PC-9 (cell line): ENCODE results near the gene SPRED3. TPM values are rescaled to one million over a fixed set of nuclear protein-coding genes. Genes with fewer than 3 reads are reported as not detected.

Experiments used
- BruUV-seq: library from RNA; stranded (reverse); fragments of 400-500 nt; replicated peaks from 2 replicates; lab custom pipeline; 2021; lab: Mats Ljungman, UMichigan
- CTCF ChIA-PET: fragments of 300-600 bp; sonication (Branson Sonifier 250); formaldehyde crosslinking; loops from one replicate; lab custom pipeline; 2022; ENCODE audit warnings: antibody characterized with exemption; lab: Charles Lee
- POLR2A ChIA-PET: fragments of 300-600 bp; sonication (Branson Sonifier 250); formaldehyde crosslinking; loops from one replicate; lab custom pipeline; 2022; ENCODE audit warnings: antibody characterized with exemption; ENCODE audit not compliant: unreplicated experiment; lab: Charles Lee
- DNase-seq, 2 experiments: peaks; one replicate each; pipeline versions ENCODE4 v3.0.0 to v3.0.0-alpha.2; 2015 to 2022; ENCODE audit warnings: mixed read lengths in 1 of 2
- H2AFZ ChIP-seq: fragments of 200-600 bp; sonication (generic); 2 replicates; pipeline ENCODE4 v1.8.1; 2017; ENCODE audit warnings: antibody characterized with exemption
- H3F3A ChIP-seq: fragments of 200-600 bp; sonication (generic); 2 replicates; pipeline ENCODE4 v1.8.1; 2017; ENCODE audit warnings: antibody characterized with exemption, mild to moderate bottlenecking, low read depth; ENCODE audit not compliant: insufficient read depth
- H3K27ac ChIP-seq: fragments of 200-600 bp; sonication (generic); 2 replicates; pipeline ENCODE4 v1.6.1; 2016; ENCODE audit warnings: mixed run types
- H3K27me3 ChIP-seq: fragments of 200-600 bp; sonication (generic); 2 replicates; pipeline ENCODE4 v1.6.1; 2016; ENCODE audit warnings: low read depth, mixed run types; ENCODE audit not compliant: insufficient read depth
- H3K36me3 ChIP-seq: fragments of 200-600 bp; sonication (generic); 2 replicates; pipeline ENCODE4 v1.6.1; 2016; ENCODE audit warnings: low read depth, mixed run types
- H3K4me1 ChIP-seq: fragments of 200-600 bp; sonication (generic); replicated peaks from 2 replicates; pipeline ENCODE4 v1.6.1; 2016; ENCODE audit warnings: mixed run types; ENCODE audit not compliant: insufficient read depth
- H3K4me2 ChIP-seq: fragments of 200-600 bp; sonication (generic); 2 replicates; pipeline ENCODE4 v1.6.1; 2017; ENCODE audit warnings: mixed run types
- H3K4me3 ChIP-seq: fragments of 200-600 bp; sonication (generic); 2 replicates; pipeline ENCODE4 v1.6.1; 2016; ENCODE audit warnings: mixed run types
- H3K79me2 ChIP-seq: fragments of 200-600 bp; sonication (generic); 2 replicates; pipeline ENCODE4 v1.6.1; 2017; ENCODE audit warnings: low read depth, mixed run types
- H3K9me2 ChIP-seq: fragments of 200-600 bp; sonication (generic); 2 replicates; pipeline ENCODE4 v1.8.1; 2017; ENCODE audit warnings: mild to moderate bottlenecking; ENCODE audit not compliant: insufficient read depth
- H3K9me3 ChIP-seq: fragments of 200-600 bp; sonication (generic); 2 replicates; pipeline ENCODE4 v1.8.1; 2016; ENCODE audit warnings: low read depth; ENCODE audit not compliant: insufficient read depth
- H4K20me1 ChIP-seq: fragments of 200-600 bp; sonication (generic); 2 replicates; pipeline ENCODE4 v1.8.1; 2017; ENCODE audit not compliant: insufficient read depth
- EZH2 ChIP-seq: fragments of 200-600 bp; sonication (generic); IDR thresholded peaks from 2 replicates; pipeline ENCODE4 v1.8.0; 2017; ENCODE audit warnings: antibody characterized with exemption, low read depth
- intact Hi-C: fragments of 100-400 bp; cut with micrococcal nuclease; formaldehyde crosslinking; loops from one replicate; pipeline ENCODE4 v1.10.0; 2022; ENCODE audit not compliant: unreplicated experiment
- total RNA-seq: library from RNA; stranded (reverse); gene quantifications from 2 replicates; pipeline ENCODE4 v1.2.3, GENCODE V29; 2021
- TF ChIP-seq, protein P1 (sequence below): fragments of 200-600 bp; sonication (generic); conservative IDR thresholded peaks from 2 replicates; pipeline ENCODE4 v1.6.1; 2017; ENCODE audit warnings: mixed run types, antibody characterized with exemption, mild to moderate bottlenecking, moderate library complexity

The SPRED3 gene
- total RNA-seq, 1 experiment from 2014 or later: 5.4 TPM

DNA sequence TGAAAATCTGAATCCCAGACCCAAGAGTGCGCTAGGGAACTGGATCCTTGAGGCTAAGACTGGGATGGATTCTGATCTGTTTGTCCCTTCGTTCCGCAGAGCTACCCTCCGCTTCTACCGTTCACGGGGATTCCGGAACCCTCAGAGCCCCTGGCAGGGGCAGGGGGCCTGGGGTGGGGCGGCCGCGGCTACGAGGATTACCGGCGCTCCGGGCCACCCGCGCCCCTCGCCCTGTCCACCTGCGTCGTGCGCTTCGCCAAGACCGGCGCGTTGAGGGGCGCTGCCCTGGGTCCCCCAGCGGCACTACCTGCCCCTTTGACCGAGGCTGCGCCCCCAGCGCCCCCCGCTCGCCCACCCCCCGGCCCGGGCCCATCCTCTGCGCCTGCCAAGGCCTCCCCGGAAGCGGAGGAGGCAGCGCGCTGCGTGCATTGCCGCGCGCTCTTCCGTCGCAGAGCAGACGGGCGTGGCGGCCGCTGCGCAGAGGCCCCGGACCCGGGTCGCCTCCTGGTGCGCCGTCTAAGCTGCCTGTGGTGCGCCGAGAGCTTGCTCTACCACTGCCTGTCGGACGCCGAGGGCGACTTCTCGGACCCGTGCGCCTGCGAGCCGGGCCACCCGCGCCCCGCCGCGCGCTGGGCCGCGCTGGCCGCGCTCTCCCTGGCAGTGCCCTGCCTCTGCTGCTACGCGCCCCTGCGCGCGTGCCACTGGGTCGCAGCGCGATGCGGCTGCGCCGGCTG is 7.1 kb downstream of the SPRED3 start:
- H3K9me3 ChIP-seq: no peaks in the 10 kb centered on the region
- ChIA-PET CTCF (no interaction called here), POLR2A (no interaction called here)
- no peaks in the 10 kb centered on the region for H3K27me3 ChIP-seq
- no peak overlapping the region for H2AFZ ChIP-seq
- H3K4me3 ChIP-seq: no peak overlapping the region
- H3K4me1 ChIP-seq: no peaks in the 10 kb centered on the region
- no peak for TF ChIP-seq EZH2
- TF ChIP-seq, protein P1, sequence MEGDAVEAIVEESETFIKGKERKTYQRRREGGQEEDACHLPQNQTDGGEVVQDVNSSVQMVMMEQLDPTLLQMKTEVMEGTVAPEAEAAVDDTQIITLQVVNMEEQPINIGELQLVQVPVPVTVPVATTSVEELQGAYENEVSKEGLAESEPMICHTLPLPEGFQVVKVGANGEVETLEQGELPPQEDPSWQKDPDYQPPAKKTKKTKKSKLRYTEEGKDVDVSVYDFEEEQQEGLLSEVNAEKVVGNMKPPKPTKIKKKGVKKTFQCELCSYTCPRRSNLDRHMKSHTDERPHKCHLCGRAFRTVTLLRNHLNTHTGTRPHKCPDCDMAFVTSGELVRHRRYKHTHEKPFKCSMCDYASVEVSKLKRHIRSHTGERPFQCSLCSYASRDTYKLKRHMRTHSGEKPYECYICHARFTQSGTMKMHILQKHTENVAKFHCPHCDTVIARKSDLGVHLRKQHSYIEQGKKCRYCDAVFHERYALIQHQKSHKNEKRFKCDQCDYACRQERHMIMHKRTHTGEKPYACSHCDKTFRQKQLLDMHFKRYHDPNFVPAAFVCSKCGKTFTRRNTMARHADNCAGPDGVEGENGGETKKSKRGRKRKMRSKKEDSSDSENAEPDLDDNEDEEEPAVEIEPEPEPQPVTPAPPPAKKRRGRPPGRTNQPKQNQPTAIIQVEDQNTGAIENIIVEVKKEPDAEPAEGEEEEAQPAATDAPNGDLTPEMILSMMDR: no peak
- no TSS peak for BruUV-seq
- H3F3A ChIP-seq: peaks cover 11% of the 10 kb centered on the region; the same call in 1 of the 2 replicates
- intact Hi-C loops: no loop called here
- H3K4me2 ChIP-seq: no peak overlapping the region
- H4K20me1 ChIP-seq: no peaks in the 10 kb centered on the region
- no peak for DNase-seq
- H3K27ac ChIP-seq: no peak overlapping the region
- no peaks in the 10 kb centered on the region for H3K9me2 ChIP-seq
- no peaks in the 10 kb centered on the region for H3K79me2 ChIP-seq
- no peaks in the 10 kb centered on the region for H3K36me3 ChIP-seq

GRCh38 chr19:38399081-38399480 is 10.6 kb downstream of the SPRED3 start:
- Histone ChIP-seq H3K9me2 (no peaks in the 10 kb centered on the region), H3K4me2 (no peak overlapping the region), H3F3A (no peaks in the 10 kb centered on the region), H3K79me2 (0 out of 2 replicates have a peak, but pooled peaks cover 2% of the 10 kb centered on the region), H3K27ac (no peak overlapping the region), H3K36me3 (no peaks in the 10 kb centered on the region), H2AFZ (no peak overlapping the region), H3K4me1 (peaks cover 8% of the 10 kb centered on the region; the same call in 1 of the 2 replicates), H3K4me3 (no peak overlapping the region), H4K20me1 (no peaks in the 10 kb centered on the region), H3K27me3 (no peaks in the 10 kb centered on the region), H3K9me3 (no peaks in the 10 kb centered on the region)
- POLR2A ChIA-PET: interaction anchor here (0.6 kb wide), 1 partner anchor 149 kb away, joined by 11 read pairs; no protein-coding TSS in a partner anchor
- CTCF ChIA-PET: no interaction called here
- no TSS peak for BruUV-seq
- no peak for DNase-seq
- intact Hi-C loops: no loop called here
- TF ChIP-seq EZH2: no peak
- TF ChIP-seq, protein P1: no peak

DNA sequence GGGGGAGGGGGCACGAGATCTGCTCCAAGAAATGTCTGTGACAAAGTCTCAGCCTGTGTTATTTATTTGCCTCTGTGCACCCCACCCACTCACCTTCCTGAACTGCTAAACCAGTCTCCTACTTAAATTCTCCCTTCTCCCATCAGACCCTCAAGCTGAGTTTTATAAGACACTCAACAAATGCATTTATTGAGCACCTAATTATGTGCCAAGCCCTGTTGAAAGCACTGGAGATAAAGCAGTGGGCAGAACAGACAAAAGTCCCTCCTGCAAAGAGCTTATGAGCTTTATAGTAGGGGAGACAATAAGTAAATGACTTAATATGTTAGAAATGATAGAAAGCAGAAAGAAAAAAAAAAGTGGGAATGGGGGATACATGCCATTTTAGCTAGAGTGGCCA is 11.0 kb downstream of the SPRED3 start:
- no peaks in the 10 kb centered on the region for H3F3A ChIP-seq
- POLR2A ChIA-PET: interaction anchor here (0.6 kb wide), 2 partner anchors 102 to 675 kb away, joined by 3 read pairs; no protein-coding TSS in a partner anchor

More for the DNA sequence above, 11.0 kb downstream of the SPRED3 start:
- Histone ChIP-seq H3K9me2 (no peaks in the 10 kb centered on the region), H3K36me3 (no peaks in the 10 kb centered on the region), H3K4me2 (no peak overlapping the region), H2AFZ (no peak overlapping the region), H4K20me1 (no peaks in the 10 kb centered on the region), H3K27ac (no peak overlapping the region), H3K4me3 (no peak overlapping the region), H3K79me2 (0 out of 2 replicates have a peak, but pooled peaks cover 4% of the 10 kb centered on the region), H3K4me1 (peaks cover 8% of the 10 kb centered on the region; the same call in 1 of the 2 replicates), H3K9me3 (no peaks in the 10 kb centered on the region), H3K27me3 (no peaks in the 10 kb centered on the region)
- no peak for DNase-seq
- no TSS peak for BruUV-seq
- intact Hi-C loops: no loop called here
- TF ChIP-seq EZH2: no peak
- TF ChIP-seq, protein P1: no peak
- CTCF ChIA-PET: no interaction called here
